Right lobe of liver (tissue), 4 donors: Measurements from ENCODE around the gene TRIM38.

Experiments
- CTCF ChIP-seq, 4 donors: fragments of 200-600 bp in 3 of 4; fragments of 450-650 bp in 1 of 4; IDR thresholded peaks; one replicate each; pipeline versions ENCODE4 v1.5.1 to v1.8.0; 2016 to 2022; ENCODE audit warnings: antibody characterized with exemption in 4 of 4, mild to moderate bottlenecking in 2 of 4
- POLR2A ChIP-seq: fragments of 450-650 bp; IDR thresholded peaks from one replicate; pipeline ENCODE4 v1.6.1; 2017; ENCODE audit warnings: antibody characterized with exemption, mild to moderate bottlenecking
- donor health status: DM: no; HTN: no; CAD: no.
- donor health status: DM: no; HTN: no; CAD: no.
- donor health status: DM: no; HTN: yes; CAD: no.

- no peak for TF ChIP-seq CTCF (IDR thresholded peaks at IDR 0.05)
- no peak for TF ChIP-seq POLR2A
Observed at GRCh38 chr6:26025047-26025893, 62.7 kb downstream of the TRIM38 start.
